Measurements from ENCODE around the gene LHX8.

DNA sequence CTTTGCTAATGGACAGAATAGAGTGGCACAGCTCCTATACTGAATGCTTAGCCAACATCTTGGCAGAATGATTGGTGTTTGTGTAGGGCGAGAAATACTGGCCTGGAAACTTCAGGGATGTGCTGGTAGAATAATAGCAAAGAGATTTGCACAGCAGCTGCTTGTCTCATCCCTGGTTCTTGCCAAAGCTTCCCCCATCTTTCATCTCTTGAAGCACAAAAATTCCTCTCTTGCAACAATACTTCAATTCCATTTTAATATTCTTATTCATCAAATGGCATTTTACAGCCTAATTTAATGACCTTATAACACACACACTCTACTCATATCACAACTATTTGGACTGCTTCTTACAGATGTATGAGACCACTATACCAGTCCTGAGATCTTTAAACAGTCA is 37.7 kb downstream of the LHX8 start:
- TF ChIP-seq POLR2AphosphoS5 (IDR thresholded peaks at IDR 0.05; ENCODE audit: low read depth, low read length) (no peak), SIN3A (IDR thresholded peaks at IDR 0.05; ENCODE audit: borderline replicate concordance, insufficient read depth, low read length) (no peak)

All from PFSK-1 (cell line).